Ishikawa (cell line): ENCODE results near the gene CACNA2D3.

Experiments
- CEBPB ChIP-seq: IDR thresholded peaks from 2 replicates; pipeline ENCODE4 v1.6.1; 2012
- CREB1 ChIP-seq: IDR thresholded peaks from 2 replicates; pipeline ENCODE4 v1.6.1; 2012; ENCODE audit warnings: low read depth
- EGR1 ChIP-seq: IDR thresholded peaks from 2 replicates; pipeline ENCODE4 v1.6.1; 2012
- EP300 ChIP-seq: IDR thresholded peaks from 2 replicates; pipeline ENCODE4 v1.6.1; 2012; ENCODE audit warnings: borderline replicate concordance
- FOXM1 ChIP-seq: IDR thresholded peaks from 2 replicates; pipeline ENCODE4 v1.6.1; 2012; ENCODE audit warnings: low read depth, borderline replicate concordance
- MAX ChIP-seq: IDR thresholded peaks from 2 replicates; pipeline ENCODE4 v1.6.1; 2012
- NFIC ChIP-seq: IDR thresholded peaks from 2 replicates; pipeline ENCODE4 v1.6.1; 2012
- RAD21 ChIP-seq: IDR thresholded peaks from 2 replicates; pipeline ENCODE4 v1.6.1; 2012; ENCODE audit warnings: low read depth
- REST ChIP-seq: IDR thresholded peaks from 2 replicates; pipeline ENCODE4 v1.6.1; 2012; ENCODE audit warnings: low read depth, mild to moderate bottlenecking
- TAF1 ChIP-seq: IDR thresholded peaks from 2 replicates; pipeline ENCODE4 v1.6.1; 2012; ENCODE audit warnings: low read depth, mild to moderate bottlenecking
- TCF12 ChIP-seq: IDR thresholded peaks from 2 replicates; pipeline ENCODE4 v1.6.1; 2012; ENCODE audit warnings: low read depth
- TEAD4 ChIP-seq: IDR thresholded peaks from 2 replicates; pipeline ENCODE4 v1.6.1; 2012
- USF1 ChIP-seq: IDR thresholded peaks from 2 replicates; pipeline ENCODE4 v1.6.1; 2012
- YY1 ChIP-seq: IDR thresholded peaks from 2 replicates; pipeline ENCODE4 v1.6.1; 2012; ENCODE audit warnings: low read depth
- ZBTB7A ChIP-seq: IDR thresholded peaks from 2 replicates; pipeline ENCODE4 v1.6.1; 2012; ENCODE audit warnings: low read depth

The CACNA2D3 gene

GRCh38 chr3:54185740-54186139, 63.4 kb downstream of the CACNA2D3 start:
- TF ChIP-seq CEBPB: no peak
- TF ChIP-seq MAX: no peak
- TF ChIP-seq TCF12: no peak
- no peak for TF ChIP-seq TEAD4
- no peak for TF ChIP-seq EP300
- TF ChIP-seq CREB1: no peak
- no peak for TF ChIP-seq TAF1
- TF ChIP-seq NFIC: no peak
- TF ChIP-seq REST: no peak
- TF ChIP-seq EGR1: no peak
- TF ChIP-seq YY1: no peak

GRCh38 chr3:54188176-54188791, 65.9 kb downstream of the CACNA2D3 start:
- TF ChIP-seq FOXM1: no peak
- TF ChIP-seq REST: peak; percentile 92

- TF ChIP-seq FOXM1 (no peak), TAF1 (no peak), EGR1 (no peak), ZBTB7A (no peak), REST (no peak), CREB1 (no peak), EP300 (no peak), NFIC (no peak)
These were observed 68.9 kb downstream of the CACNA2D3 start for GRCh38 chr3:54191220-54191619.

GRCh38 chr3:54192026-54192425, 69.7 kb downstream of the CACNA2D3 start:
- TF ChIP-seq YY1 (no peak), TCF12 (no peak), MAX (no peak), USF1 (no peak), TAF1 (no peak), TEAD4 (no peak), ZBTB7A (no peak), EP300 (no peak), CREB1 (no peak), NFIC (no peak)

- TF ChIP-seq MAX: no peak
- TF ChIP-seq YY1: no peak
- TF ChIP-seq CEBPB: no peak
- TF ChIP-seq TCF12: no peak
- TF ChIP-seq TAF1: no peak
- TF ChIP-seq RAD21: no peak
- TF ChIP-seq EGR1: no peak
- TF ChIP-seq EP300: no peak
- TF ChIP-seq ZBTB7A: no peak
- no peak for TF ChIP-seq REST
- no peak for TF ChIP-seq NFIC
These were observed 70.7 kb downstream of the CACNA2D3 start for GRCh38 chr3:54193093-54193492.
